ENCODE results near the gene VWDE. TPM values are rescaled to one million over a fixed set of nuclear protein-coding genes. Genes with fewer than 3 reads are reported as not detected.

VWDE gene
- total and polyA plus RNA-seq, 2 experiments from 2014 or later: 0.13 to 2.1 TPM

DNA sequence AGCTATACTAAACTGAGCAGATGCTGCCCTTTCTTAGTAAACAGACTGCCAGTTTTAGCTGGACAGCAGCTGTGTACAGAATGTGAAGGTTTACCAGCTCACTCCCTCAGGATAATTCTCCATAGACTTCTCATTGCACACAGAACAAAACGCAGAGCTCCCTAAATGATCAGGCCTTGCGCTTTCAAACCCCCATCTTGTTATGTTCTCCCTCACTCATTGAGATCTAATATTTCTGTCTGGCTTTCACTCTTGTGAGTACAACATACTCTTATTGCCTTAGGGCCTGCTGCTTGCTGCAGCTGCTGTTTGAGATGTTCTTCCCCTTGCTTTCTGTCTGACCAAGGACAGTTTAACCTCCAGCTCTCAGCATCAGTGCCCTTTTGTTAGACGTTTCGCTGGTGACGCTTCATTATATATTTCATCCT lies 17.3 kb downstream of the VWDE start:
- Histone ChIP-seq H3K36me3 (replicated peaks; ENCODE audit: insufficient read depth, low read depth) (no peaks in the 10 kb centered on the region), H3K4me2 (no peak overlapping the region), H2AFZ (no peak overlapping the region), H3K27me3 (no peaks in the 10 kb centered on the region), H3K79me2 (no peaks in the 10 kb centered on the region), H4K20me1 (ENCODE audit: insufficient read depth, poor library complexity, severe bottlenecking) (no peaks in the 10 kb centered on the region), H3K9me3 (ENCODE audit: low read depth) (no peaks in the 10 kb centered on the region), H3K27ac (no peak overlapping the region), H3K4me3 (no peak overlapping the region), H3K9me2 (replicated peaks; ENCODE audit: insufficient read depth) (no peaks in the 10 kb centered on the region), H3K4me1 (ENCODE audit: insufficient read depth) (no peaks in the 10 kb centered on the region)
- TF ChIP-seq EZH2 (IDR thresholded peaks at IDR 0.05; ENCODE audit: borderline replicate concordance) (no peak), EZH2phosphoT487 (IDR thresholded peaks at IDR 0.05; ENCODE audit: low read depth, severe bottlenecking, unreplicated experiment) (no peak)
- TF ChIP-seq, protein P1, sequence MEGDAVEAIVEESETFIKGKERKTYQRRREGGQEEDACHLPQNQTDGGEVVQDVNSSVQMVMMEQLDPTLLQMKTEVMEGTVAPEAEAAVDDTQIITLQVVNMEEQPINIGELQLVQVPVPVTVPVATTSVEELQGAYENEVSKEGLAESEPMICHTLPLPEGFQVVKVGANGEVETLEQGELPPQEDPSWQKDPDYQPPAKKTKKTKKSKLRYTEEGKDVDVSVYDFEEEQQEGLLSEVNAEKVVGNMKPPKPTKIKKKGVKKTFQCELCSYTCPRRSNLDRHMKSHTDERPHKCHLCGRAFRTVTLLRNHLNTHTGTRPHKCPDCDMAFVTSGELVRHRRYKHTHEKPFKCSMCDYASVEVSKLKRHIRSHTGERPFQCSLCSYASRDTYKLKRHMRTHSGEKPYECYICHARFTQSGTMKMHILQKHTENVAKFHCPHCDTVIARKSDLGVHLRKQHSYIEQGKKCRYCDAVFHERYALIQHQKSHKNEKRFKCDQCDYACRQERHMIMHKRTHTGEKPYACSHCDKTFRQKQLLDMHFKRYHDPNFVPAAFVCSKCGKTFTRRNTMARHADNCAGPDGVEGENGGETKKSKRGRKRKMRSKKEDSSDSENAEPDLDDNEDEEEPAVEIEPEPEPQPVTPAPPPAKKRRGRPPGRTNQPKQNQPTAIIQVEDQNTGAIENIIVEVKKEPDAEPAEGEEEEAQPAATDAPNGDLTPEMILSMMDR (IDR thresholded peaks at IDR 0.05; ENCODE audit: poor library complexity): no peak
- 78% methylated on average over 5 of the region's 5 CpGs for WGBS (ENCODE audit: low lambda C conversion rate, missing lambda C conversion rate)
- DNase-seq (ENCODE audit: low spot score): no peak

DNA sequence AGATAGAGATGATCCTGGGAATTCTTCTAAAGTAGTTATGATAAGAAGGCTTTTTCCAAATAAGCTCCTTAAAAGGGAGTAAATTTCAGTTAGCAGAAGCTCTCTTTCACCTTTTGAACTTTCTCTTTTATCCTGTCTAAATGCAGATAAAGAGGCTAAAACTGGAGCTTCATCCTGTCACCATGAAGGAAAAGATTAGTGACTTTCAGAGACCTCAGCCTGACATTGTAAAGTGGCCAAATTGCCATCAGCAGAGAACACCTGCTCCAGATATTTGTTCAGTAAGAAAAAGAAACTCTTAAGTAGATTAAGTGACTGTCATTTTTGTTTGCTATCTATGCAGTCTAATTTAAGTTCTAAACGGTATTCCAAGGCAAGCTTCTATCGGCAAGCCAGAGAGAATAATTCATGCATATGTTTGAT lies 18.3 kb downstream of the VWDE start:
- no peak overlapping the region for H3K4me3 ChIP-seq
- TF ChIP-seq EZH2phosphoT487 (IDR thresholded peaks at IDR 0.05; ENCODE audit: low read depth, severe bottlenecking, unreplicated experiment): no peak
- TF ChIP-seq EZH2 (IDR thresholded peaks at IDR 0.05; ENCODE audit: borderline replicate concordance): no peak
- TF ChIP-seq, protein P1 (IDR thresholded peaks at IDR 0.05; ENCODE audit: poor library complexity): no peak
- H3K36me3 ChIP-seq (replicated peaks; ENCODE audit: insufficient read depth, low read depth): no peaks in the 10 kb centered on the region
- no peaks in the 10 kb centered on the region for H3K27me3 ChIP-seq
- 29% methylated on average over 2 of the region's 2 CpGs for WGBS (ENCODE audit: low lambda C conversion rate, missing lambda C conversion rate)
- DNase-seq (ENCODE audit: low spot score): no peak
- H3K9me3 ChIP-seq (ENCODE audit: low read depth): no peaks in the 10 kb centered on the region
- no peak overlapping the region for H3K4me2 ChIP-seq
- no peaks in the 10 kb centered on the region for H3K79me2 ChIP-seq
- no peak overlapping the region for H2AFZ ChIP-seq
- no peaks in the 10 kb centered on the region for H4K20me1 ChIP-seq (ENCODE audit: insufficient read depth, poor library complexity, severe bottlenecking)
- H3K9me2 ChIP-seq (replicated peaks; ENCODE audit: insufficient read depth): no peaks in the 10 kb centered on the region
- H3K4me1 ChIP-seq (ENCODE audit: insufficient read depth): no peaks in the 10 kb centered on the region
- no peak overlapping the region for H3K27ac ChIP-seq

DNA sequence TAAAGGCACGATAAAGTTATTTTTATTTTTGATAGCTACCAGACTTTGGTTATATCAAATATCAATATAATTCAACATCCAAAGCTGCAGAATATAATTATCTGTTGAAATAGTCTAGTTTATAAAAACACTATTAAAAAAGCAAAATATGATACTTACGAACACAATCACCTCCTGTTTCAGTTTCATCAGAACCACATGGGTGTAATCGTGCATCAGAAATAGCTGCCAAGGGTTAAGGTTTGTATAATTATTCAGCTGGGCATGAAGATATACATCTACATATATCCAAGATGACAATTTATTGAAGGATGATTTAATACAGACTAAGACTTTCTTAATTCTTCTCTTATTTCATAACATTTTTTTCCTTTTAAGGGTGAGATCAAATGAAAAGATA lies 20.3 kb downstream of the VWDE start:
- H3K27me3 ChIP-seq: no peaks in the 10 kb centered on the region
- H3K4me3 ChIP-seq: no peak overlapping the region
- no peaks in the 10 kb centered on the region for H3K9me2 ChIP-seq (replicated peaks; ENCODE audit: insufficient read depth)
- no peaks in the 10 kb centered on the region for H3K9me3 ChIP-seq (ENCODE audit: low read depth)
- H3K79me2 ChIP-seq: no peaks in the 10 kb centered on the region
- no peaks in the 10 kb centered on the region for H4K20me1 ChIP-seq (ENCODE audit: insufficient read depth, poor library complexity, severe bottlenecking)
- TF ChIP-seq EZH2 (IDR thresholded peaks at IDR 0.05; ENCODE audit: borderline replicate concordance): no peak
- TF ChIP-seq, protein P1 (IDR thresholded peaks at IDR 0.05; ENCODE audit: poor library complexity): no peak
- TF ChIP-seq EZH2phosphoT487 (IDR thresholded peaks at IDR 0.05; ENCODE audit: low read depth, severe bottlenecking, unreplicated experiment): no peak
- H3K36me3 ChIP-seq (replicated peaks; ENCODE audit: insufficient read depth, low read depth): no peaks in the 10 kb centered on the region
- no peak for DNase-seq (ENCODE audit: low spot score)
- WGBS (ENCODE audit: low lambda C conversion rate, missing lambda C conversion rate): 77% methylated on average over 3 of the region's 3 CpGs
- H3K4me1 ChIP-seq (ENCODE audit: insufficient read depth): no peaks in the 10 kb centered on the region
- no peak overlapping the region for H3K4me2 ChIP-seq
- no peak overlapping the region for H2AFZ ChIP-seq
- no peak overlapping the region for H3K27ac ChIP-seq

DNA sequence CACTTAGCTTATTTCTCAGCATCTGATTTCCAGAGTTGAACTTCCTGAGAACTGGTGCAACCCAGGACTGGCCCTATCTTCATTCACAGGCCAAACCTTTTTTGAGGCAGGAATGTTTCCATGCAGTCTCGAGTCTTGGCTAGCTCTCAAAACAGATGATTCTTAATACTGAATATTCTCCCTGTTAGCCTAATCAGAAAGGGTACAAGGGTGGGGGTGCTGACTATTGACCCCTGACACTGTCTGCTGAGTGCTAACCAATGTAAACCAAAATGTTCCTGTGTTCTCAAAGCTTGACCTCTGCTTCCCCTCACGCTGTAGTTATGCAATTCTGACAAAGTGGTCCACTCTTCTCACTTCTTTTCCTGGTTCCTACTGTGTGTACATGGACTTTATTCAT lies 25.3 kb downstream of the VWDE start:
- Histone ChIP-seq H3K4me3 (no peak overlapping the region), H4K20me1 (ENCODE audit: insufficient read depth, poor library complexity, severe bottlenecking) (no peaks in the 10 kb centered on the region), H3K27me3 (no peaks in the 10 kb centered on the region), H2AFZ (no peak overlapping the region), H3K27ac (no peak overlapping the region), H3K4me2 (no peak overlapping the region), H3K9me3 (ENCODE audit: low read depth) (no peaks in the 10 kb centered on the region), H3K36me3 (replicated peaks; ENCODE audit: insufficient read depth, low read depth) (no peaks in the 10 kb centered on the region), H3K79me2 (no peaks in the 10 kb centered on the region), H3K4me1 (ENCODE audit: insufficient read depth) (no peaks in the 10 kb centered on the region), H3K9me2 (replicated peaks; ENCODE audit: insufficient read depth) (no peaks in the 10 kb centered on the region)
- no peak for DNase-seq (ENCODE audit: low spot score)
- 69% methylated on average over 2 of the region's 2 CpGs for WGBS (ENCODE audit: low lambda C conversion rate, missing lambda C conversion rate)
- TF ChIP-seq EZH2 (IDR thresholded peaks at IDR 0.05; ENCODE audit: borderline replicate concordance): no peak
- no peak for TF ChIP-seq EZH2phosphoT487 (IDR thresholded peaks at IDR 0.05; ENCODE audit: low read depth, severe bottlenecking, unreplicated experiment)
- TF ChIP-seq, protein P1 (IDR thresholded peaks at IDR 0.05; ENCODE audit: poor library complexity): no peak

All from hepatocyte (in vitro differentiated cells).